ENCODE measurements around the gene PTPRJ.
"Not testable (repeated sequence)": the region's sequence is repeated elsewhere in the genome, so short reads cannot be mapped to it uniquely, and the experiment has no call there.

PTPRJ gene

GRCh38 chr11:48164836-48165235 is 184.5 kb downstream of the PTPRJ start:
- DNase-seq (ENCODE audit: low spot score): no peak

- no peak for DNase-seq (ENCODE audit: low spot score)
These were observed 185.1 kb downstream of the PTPRJ start for GRCh38 chr11:48165426-48165825.

- no peak for DNase-seq (ENCODE audit: low spot score)
These were observed 187.0 kb downstream of the PTPRJ start for GRCh38 chr11:48167380-48167779.

- no peak for DNase-seq (ENCODE audit: low spot score)
These were observed 188.5 kb downstream of the PTPRJ start for GRCh38 chr11:48168815-48169214.

GRCh38 chr11:48169259-48169658 is 188.9 kb downstream of the PTPRJ start:
- DNase-seq (ENCODE audit: low spot score): no peak

- peak; percentile 61 for DNase-seq (ENCODE audit: low spot score)
These were observed 189.4 kb downstream of the PTPRJ start for GRCh38 chr11:48169717-48170116.

GRCh38 chr11:48170241-48171233 is 190.2 kb downstream of the PTPRJ start:
- peak; percentile 72 for DNase-seq (ENCODE audit: low spot score)

GRCh38 chr11:48172818-48173609 is 192.7 kb downstream of the PTPRJ start:
- DNase-seq (ENCODE audit: low spot score): peak; percentile 53

GRCh38 chr11:48177661-48178060 is 197.3 kb downstream of the PTPRJ start:
- no peak for DNase-seq (ENCODE audit: low spot score)

GRCh38 chr11:48180627-48181026 is 200.3 kb downstream of the PTPRJ start:
- DNase-seq (ENCODE audit: low spot score): no peak

- DNase-seq (ENCODE audit: low spot score): no peak
These were observed 202.6 kb downstream of the PTPRJ start for GRCh38 chr11:48182860-48183526.

GRCh38 chr11:48184452-48184851 is 204.1 kb downstream of the PTPRJ start:
- no peak for DNase-seq (ENCODE audit: low spot score)

GRCh38 chr11:48190906-48191654 is 210.7 kb downstream of the PTPRJ start:
- DNase-seq (ENCODE audit: low spot score): not testable (repeated sequence)

GRCh38 chr11:48193876-48194275 is 213.5 kb downstream of the PTPRJ start:
- DNase-seq (ENCODE audit: low spot score): no peak

- DNase-seq (ENCODE audit: low spot score): no peak
These were observed 227.5 kb downstream of the PTPRJ start for GRCh38 chr11:48207881-48208280.

- DNase-seq (ENCODE audit: low spot score): no peak
These were observed 229.7 kb downstream of the PTPRJ start for GRCh38 chr11:48210052-48210451.

GRCh38 chr11:48216510-48216909 is 236.2 kb downstream of the PTPRJ start, which contains the start of gene OR4B1:
Gene OR4B1, plus strand, starts transcription at chr11:48216810. Its CDS starts 0 bp downstream, at chr11:48216810.
- DNase-seq (ENCODE audit: low spot score): no peak
